Measurements from ENCODE around the gene NR4A2.

NR4A2 gene

GRCh38 chr2:156323754-156324153 lies 8.8 kb downstream of the NR4A2 start:
- DNase-seq: no peak
- no peak overlapping the region for H3K4me3 ChIP-seq
- peaks cover 0 to 21% (median 14%) of the 10 kb centered on the region in 4 donors for H3K4me1 ChIP-seq
- peaks cover 5 to 39% (median 27%) of the 10 kb centered on the region in 3 donors for H3K36me3 ChIP-seq
- no peaks in the 10 kb centered on the region for H3K27me3 ChIP-seq
- H3K27ac ChIP-seq: no peak overlapping the region
- intact Hi-C loops (cut with DNase I; ENCODE audit: low total_unique reads): no loop called here
- TF ChIP-seq, protein P1, sequence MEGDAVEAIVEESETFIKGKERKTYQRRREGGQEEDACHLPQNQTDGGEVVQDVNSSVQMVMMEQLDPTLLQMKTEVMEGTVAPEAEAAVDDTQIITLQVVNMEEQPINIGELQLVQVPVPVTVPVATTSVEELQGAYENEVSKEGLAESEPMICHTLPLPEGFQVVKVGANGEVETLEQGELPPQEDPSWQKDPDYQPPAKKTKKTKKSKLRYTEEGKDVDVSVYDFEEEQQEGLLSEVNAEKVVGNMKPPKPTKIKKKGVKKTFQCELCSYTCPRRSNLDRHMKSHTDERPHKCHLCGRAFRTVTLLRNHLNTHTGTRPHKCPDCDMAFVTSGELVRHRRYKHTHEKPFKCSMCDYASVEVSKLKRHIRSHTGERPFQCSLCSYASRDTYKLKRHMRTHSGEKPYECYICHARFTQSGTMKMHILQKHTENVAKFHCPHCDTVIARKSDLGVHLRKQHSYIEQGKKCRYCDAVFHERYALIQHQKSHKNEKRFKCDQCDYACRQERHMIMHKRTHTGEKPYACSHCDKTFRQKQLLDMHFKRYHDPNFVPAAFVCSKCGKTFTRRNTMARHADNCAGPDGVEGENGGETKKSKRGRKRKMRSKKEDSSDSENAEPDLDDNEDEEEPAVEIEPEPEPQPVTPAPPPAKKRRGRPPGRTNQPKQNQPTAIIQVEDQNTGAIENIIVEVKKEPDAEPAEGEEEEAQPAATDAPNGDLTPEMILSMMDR (IDR thresholded peaks at IDR 0.05): no peak
- no peaks in the 10 kb centered on the region for H3K9me3 ChIP-seq

DNA sequence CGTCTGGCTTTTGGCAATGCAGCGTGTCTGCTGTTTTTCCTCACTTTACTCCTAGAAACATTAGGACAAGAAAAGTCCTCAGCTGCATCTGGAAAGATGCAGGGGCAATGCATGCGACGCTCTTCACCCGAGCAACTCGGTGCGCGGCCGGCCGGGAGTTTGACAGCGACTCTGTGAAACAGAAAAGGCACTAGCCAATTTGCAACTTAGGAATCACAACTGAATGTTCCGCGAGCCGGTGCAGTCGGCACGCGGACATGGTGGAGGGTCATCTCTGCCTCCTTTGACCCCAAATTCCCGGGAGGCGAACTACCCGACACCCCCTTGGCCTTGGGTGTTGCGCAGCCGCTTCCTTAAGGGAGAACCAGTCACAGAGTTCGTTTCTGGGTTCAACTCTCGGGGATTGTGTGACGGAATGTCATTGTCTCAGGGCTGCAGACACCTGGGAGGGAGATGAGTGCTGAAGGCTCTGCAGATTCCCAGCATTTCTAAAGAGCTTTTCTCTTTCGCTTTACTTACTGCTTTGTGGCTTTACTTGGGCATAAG lies 9.8 kb downstream of the NR4A2 start:
- H3K27ac ChIP-seq: no peak overlapping the region
- TF ChIP-seq, protein P1 (IDR thresholded peaks at IDR 0.05): no peak
- no peaks in the 10 kb centered on the region for H3K9me3 ChIP-seq
- no peak for DNase-seq
- H3K4me1 ChIP-seq: peaks cover 0 to 21% (median 14%) of the 10 kb centered on the region in 4 donors
- no peaks in the 10 kb centered on the region for H3K27me3 ChIP-seq
- peak overlapping the region; percentile 54 to 63 for H3K4me3 ChIP-seq
- intact Hi-C loops (cut with DNase I; ENCODE audit: low total_unique reads): no loop called here
- peaks cover 5 to 31% (median 21%) of the 10 kb centered on the region in 3 donors for H3K36me3 ChIP-seq

- H3K27me3 ChIP-seq: no peaks in the 10 kb centered on the region
- no peaks in the 10 kb centered on the region for H3K9me3 ChIP-seq
- TF ChIP-seq, protein P1 (IDR thresholded peaks at IDR 0.05): no peak
- H3K27ac ChIP-seq: no peak overlapping the region
- H3K4me1 ChIP-seq: peaks cover 0 to 21% (median 14%) of the 10 kb centered on the region in 4 donors
- peaks cover 5 to 25% (median 15%) of the 10 kb centered on the region in 3 donors for H3K36me3 ChIP-seq
- intact Hi-C loops (cut with DNase I; ENCODE audit: low total_unique reads): no loop called here
- DNase-seq: no peak
- H3K4me3 ChIP-seq: peak overlapping the region; percentile 54 to 63
These were observed 10.4 kb downstream of the NR4A2 start for GRCh38 chr2:156322051-156322685.

DNA sequence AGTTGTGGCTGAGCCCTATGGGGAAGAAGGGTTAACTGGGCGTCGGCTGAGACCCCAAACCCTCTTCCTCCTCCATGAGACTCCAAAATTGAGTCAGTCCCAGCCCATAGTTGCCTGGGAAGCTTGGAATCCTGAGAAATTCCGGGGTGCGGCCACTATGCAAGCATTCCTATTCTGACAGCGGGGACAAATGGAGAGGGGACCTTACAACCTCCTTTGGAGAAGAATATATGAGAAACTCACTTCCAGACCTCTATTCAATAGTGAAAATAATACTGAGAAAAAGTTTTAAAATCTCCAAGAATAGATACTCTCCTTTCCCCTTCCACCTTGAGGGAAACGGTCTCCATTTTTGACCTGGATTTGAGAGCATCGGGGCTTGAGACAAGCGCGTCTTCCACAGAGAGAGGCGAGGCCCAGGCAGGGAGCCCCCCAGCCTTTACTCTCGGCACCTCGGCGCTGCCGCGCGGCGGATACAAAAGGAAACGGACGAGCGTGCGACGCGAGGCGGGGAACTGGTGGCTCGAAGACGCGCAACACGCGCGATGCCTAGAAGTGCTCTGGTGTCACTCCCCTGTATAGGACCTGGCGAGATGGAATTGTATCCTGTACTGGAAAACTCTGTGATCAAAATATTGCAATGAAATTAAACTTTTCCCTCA lies 11.1 kb downstream of the NR4A2 start:
- TF ChIP-seq, protein P1 (IDR thresholded peaks at IDR 0.05): no peak
- no peak for DNase-seq
- H3K9me3 ChIP-seq: no peaks in the 10 kb centered on the region
- no peaks in the 10 kb centered on the region for H3K27me3 ChIP-seq
- peaks cover 5 to 17% (median 11%) of the 10 kb centered on the region in 3 donors for H3K36me3 ChIP-seq
- peaks cover 0 to 21% (median 14%) of the 10 kb centered on the region in 4 donors for H3K4me1 ChIP-seq
- H3K4me3 ChIP-seq: peak overlapping the region; percentile 54 to 63
- peak overlapping the region; percentile 77 to 82 for H3K27ac ChIP-seq
- intact Hi-C loops (cut with DNase I; ENCODE audit: low total_unique reads): no loop called here

- Histone ChIP-seq H3K27me3 (no peaks in the 10 kb centered on the region), H3K4me3 (peak overlapping the region; percentile 54 to 63), H3K4me1 (peaks cover 0 to 21% (median 14%) of the 10 kb centered on the region in 4 donors), H3K27ac (peak overlapping the region; percentile 77 to 82), H3K9me3 (no peaks in the 10 kb centered on the region), H3K36me3 (peaks cover 4 to 9% (median 4%) of the 10 kb centered on the region in 3 donors)
- intact Hi-C loops (cut with DNase I; ENCODE audit: low total_unique reads): no loop called here
- TF ChIP-seq, protein P1 (IDR thresholded peaks at IDR 0.05): no peak
- peak; percentile 30 to 82 for DNase-seq
These were observed 11.9 kb downstream of the NR4A2 start for GRCh38 chr2:156320486-156321098.

Data from tibial artery (tissue), 4 donors.